NT2/D1 (cell line): ENCODE results near the gene GNB1.

Source experiments
- DNase-seq: peaks from one replicate; pipeline ENCODE4 v3.0.0-alpha.2; 2011; ENCODE audit warnings: low read depth, low spot score
- H3K27me3 ChIP-seq: 2 replicates; pipeline ENCODE4 v1.6.0; 2011; ENCODE audit warnings: mild to moderate bottlenecking; ENCODE audit not compliant: insufficient read length, insufficient read depth
- H3K36me3 ChIP-seq: 2 replicates; pipeline ENCODE4 v1.6.1; 2011; ENCODE audit warnings: mild to moderate bottlenecking, low read length, mixed read lengths; ENCODE audit not compliant: insufficient read depth, insufficient read length
- H3K4me1 ChIP-seq: 2 replicates; pipeline ENCODE4 v1.5.1; 2011; ENCODE audit not compliant: insufficient read depth, insufficient read length
- H3K4me3 ChIP-seq: 2 replicates; pipeline ENCODE4 v1.5.1; 2011; ENCODE audit warnings: low read depth; ENCODE audit not compliant: insufficient read length
- H3K9ac ChIP-seq: 2 replicates; pipeline ENCODE4 v1.6.0; 2011; ENCODE audit warnings: low read depth; ENCODE audit not compliant: insufficient read length
- H3K9me3 ChIP-seq: 2 replicates; pipeline ENCODE4 v1.5.1; 2011; ENCODE audit warnings: mild to moderate bottlenecking, low read length; ENCODE audit not compliant: insufficient read depth
- SUZ12 ChIP-seq: IDR thresholded peaks from 2 replicates; pipeline ENCODE4 v1.6.1; 2011; ENCODE audit not compliant: insufficient read length, insufficient read depth; ENCODE audit errors: extremely low read depth
- YY1 ChIP-seq: IDR thresholded peaks from 2 replicates; pipeline ENCODE4 v1.6.1; 2011; ENCODE audit not compliant: insufficient read length, insufficient read depth
- ZNF274 ChIP-seq: IDR thresholded peaks from 2 replicates; pipeline ENCODE4 v1.6.1; 2011; ENCODE audit warnings: mild to moderate bottlenecking, low read depth, low read length

Gene GNB1

DNA sequence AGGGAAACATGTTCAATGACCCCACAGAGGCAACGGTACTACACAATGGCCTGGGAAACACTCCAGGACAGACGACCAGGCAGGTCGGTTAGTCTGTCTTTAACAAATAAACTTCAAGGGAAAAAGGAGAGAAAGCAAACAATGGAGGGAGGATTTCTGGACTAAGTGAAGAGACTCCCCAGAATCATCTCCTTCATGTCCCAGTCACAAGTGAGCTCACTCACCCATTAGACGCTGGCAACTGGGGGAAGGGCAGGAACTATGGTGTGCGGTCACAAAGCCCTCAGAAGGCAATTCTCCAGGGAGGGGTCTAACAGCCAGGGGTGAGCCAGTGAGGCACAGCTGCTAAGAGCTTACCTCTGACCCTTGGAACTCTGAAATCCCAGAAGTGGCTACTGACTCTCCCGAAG lies 57.0 kb downstream of the GNB1 start:
- no peaks in the 10 kb centered on the region for H3K9me3 ChIP-seq
- H3K27me3 ChIP-seq, result no peaks in the 10 kb centered on the region
- TF ChIP-seq SUZ12, result no peak
- TF ChIP-seq ZNF274, result no peak
- no peak for TF ChIP-seq YY1
- no peak overlapping the region for H3K4me3 ChIP-seq
- H3K4me1 ChIP-seq, result no peaks in the 10 kb centered on the region
- H3K9ac ChIP-seq, result no peak overlapping the region
- no peak for DNase-seq
- peaks cover 74% of the 10 kb centered on the region for H3K36me3 ChIP-seq

DNA sequence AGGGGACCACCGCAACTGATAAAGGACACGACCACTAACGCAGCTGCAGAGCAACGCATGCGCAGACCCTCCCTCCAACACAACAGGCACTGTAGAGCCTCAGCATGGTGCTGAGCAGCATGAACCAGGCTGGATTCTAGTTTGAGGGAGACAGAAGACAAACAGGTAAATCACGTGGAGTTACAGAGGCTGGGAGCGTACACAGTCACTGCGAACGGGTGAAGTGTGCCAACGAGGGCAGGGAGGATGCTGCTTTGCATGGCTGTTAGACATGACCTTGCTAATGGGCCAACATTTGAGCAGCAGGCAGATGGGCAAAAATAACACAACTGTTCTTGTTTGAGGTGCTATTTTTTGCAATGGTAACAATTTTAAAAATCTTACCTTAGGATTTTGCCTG lies 57.4 kb downstream of the GNB1 start:
- no peak for DNase-seq
- H3K4me1 ChIP-seq, result no peaks in the 10 kb centered on the region
- peaks cover 73% of the 10 kb centered on the region for H3K36me3 ChIP-seq
- TF ChIP-seq SUZ12 (no peak), ZNF274 (no peak), YY1 (no peak)
- H3K27me3 ChIP-seq, result no peaks in the 10 kb centered on the region
- no peak overlapping the region for H3K9ac ChIP-seq
- no peak overlapping the region for H3K4me3 ChIP-seq
- no peaks in the 10 kb centered on the region for H3K9me3 ChIP-seq

DNA sequence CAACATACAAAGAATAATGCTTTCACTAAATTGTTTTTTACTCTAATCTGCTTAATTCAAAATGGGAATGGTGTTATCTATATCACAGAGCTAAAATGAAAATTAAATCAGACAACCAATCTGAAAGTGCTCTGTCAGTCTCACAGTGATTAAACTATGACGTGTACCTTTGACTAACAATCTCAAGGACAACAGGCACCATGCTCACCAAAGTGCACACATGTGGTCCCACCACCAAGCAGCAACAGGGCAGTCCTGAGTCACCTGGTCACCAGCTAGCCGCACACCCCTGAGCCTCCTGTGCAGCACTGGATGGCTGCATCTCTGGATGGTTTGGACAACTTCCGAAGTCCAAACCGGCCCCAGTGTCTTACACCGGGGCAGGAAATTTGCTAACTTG lies 58.1 kb downstream of the GNB1 start:
- no peaks in the 10 kb centered on the region for H3K27me3 ChIP-seq
- no peak for DNase-seq
- H3K9me3 ChIP-seq, result no peaks in the 10 kb centered on the region
- no peak overlapping the region for H3K9ac ChIP-seq
- H3K4me1 ChIP-seq, result no peaks in the 10 kb centered on the region
- H3K4me3 ChIP-seq, result no peak overlapping the region
- H3K36me3 ChIP-seq, result peaks cover 70% of the 10 kb centered on the region
- TF ChIP-seq SUZ12 (no peak), YY1 (no peak), ZNF274 (no peak)

DNA sequence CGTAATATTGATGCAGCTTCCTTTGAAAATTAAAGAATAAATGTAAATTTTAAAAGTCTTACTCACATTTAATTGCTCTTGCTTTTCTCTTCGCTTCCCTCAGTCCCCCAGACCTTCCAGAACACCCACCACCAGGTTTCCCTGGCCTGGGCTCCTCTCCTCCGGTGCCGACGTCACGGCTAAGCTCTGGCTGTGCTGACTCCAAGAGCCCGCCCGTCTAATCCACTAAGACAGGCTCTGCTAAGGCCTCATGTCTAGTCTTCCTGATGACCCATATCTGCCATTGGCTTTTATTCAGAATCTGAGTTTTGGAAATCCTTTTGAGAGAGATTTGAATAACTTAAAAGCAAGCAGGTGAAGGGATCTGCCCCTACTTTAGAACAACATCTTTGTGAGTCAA lies 58.7 kb downstream of the GNB1 start:
- H3K27me3 ChIP-seq, result no peaks in the 10 kb centered on the region
- H3K9ac ChIP-seq, result no peak overlapping the region
- no peak overlapping the region for H3K4me3 ChIP-seq
- H3K4me1 ChIP-seq, result no peaks in the 10 kb centered on the region
- TF ChIP-seq YY1 (no peak), SUZ12 (no peak), ZNF274 (no peak)
- H3K9me3 ChIP-seq, result no peaks in the 10 kb centered on the region
- no peak for DNase-seq
- peaks cover 65% of the 10 kb centered on the region for H3K36me3 ChIP-seq

DNA sequence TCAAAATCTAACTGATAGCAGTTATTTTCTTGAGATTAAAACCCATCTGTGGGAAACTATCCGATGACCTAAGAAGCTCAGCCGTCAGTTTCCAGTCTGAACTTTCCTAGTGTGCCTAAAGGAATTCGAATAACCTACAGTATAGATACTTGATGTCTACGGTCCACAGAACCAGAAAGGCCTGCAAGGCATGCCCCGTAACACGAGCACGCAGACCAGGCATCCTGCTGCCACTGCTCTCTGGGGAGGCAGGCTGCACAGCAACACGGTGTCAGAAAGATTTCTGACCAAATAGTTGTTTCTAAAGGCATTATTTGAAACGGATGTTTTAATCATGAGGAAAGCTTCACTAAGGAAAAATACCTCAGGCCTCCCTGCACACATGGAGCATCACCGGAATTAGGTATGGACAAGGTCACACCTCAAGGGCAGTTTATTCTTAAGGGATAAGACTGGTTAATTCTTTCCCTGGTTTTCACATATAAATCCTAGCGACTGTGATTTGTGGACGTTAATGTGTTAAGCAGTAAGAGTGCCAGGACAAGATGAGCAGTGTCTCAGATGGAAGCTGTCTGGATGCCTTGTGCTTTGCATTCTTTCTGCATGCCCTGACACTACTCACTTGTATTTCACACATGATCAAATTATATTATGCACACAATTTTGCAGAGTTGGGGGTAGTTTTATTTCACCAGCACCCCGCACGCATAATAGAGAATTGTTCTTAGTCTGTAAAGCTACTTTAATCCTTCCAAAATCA lies 63.6 kb downstream of the GNB1 start:
- no peak overlapping the region for H3K9ac ChIP-seq
- no peaks in the 10 kb centered on the region for H3K4me1 ChIP-seq
- TF ChIP-seq SUZ12 (no peak), ZNF274 (no peak), YY1 (no peak)
- H3K36me3 ChIP-seq, result peaks cover 45% of the 10 kb centered on the region
- H3K27me3 ChIP-seq, result no peaks in the 10 kb centered on the region
- no peak overlapping the region for H3K4me3 ChIP-seq
- DNase-seq, result no peak
- H3K9me3 ChIP-seq, result no peaks in the 10 kb centered on the region

DNA sequence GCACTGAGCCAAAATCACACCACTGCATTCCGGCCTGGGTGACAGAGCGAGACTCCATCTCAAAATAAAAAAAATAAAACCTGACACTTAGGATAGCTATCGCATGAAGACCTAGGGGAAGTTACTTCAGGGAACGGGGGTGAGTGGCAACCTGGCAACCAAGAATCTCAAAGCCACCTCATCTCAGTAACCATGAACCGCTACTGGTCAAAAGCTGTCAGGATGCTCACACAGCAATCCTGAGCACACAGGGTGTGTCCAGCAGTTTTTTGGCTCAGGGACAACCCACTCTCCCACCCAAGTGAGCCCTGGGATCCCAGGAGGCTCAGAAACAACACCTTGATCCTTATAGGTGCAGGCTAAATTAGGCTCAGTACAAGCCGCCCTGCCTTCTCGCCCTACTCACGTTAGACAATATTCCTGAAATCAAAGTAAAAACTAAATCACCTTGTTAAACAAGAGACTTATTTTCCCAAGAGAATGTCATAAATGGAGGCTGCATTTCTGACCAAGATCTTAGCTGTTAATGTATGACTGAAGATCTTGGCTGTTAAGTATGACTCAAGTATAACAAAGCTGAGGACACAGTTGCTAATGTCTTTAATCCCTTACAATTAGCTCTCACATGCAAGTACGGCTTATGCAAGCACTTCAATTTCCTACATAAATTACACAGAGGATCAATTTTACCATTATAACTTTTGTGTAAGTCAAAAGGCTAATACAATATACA lies 64.4 kb downstream of the GNB1 start:
- TF ChIP-seq ZNF274 (no peak), YY1 (no peak), SUZ12 (no peak)
- no peaks in the 10 kb centered on the region for H3K9me3 ChIP-seq
- no peak overlapping the region for H3K4me3 ChIP-seq
- no peaks in the 10 kb centered on the region for H3K27me3 ChIP-seq
- H3K9ac ChIP-seq, result no peak overlapping the region
- no peak for DNase-seq
- H3K4me1 ChIP-seq, result no peaks in the 10 kb centered on the region
- H3K36me3 ChIP-seq, result peaks cover 44% of the 10 kb centered on the region

DNA sequence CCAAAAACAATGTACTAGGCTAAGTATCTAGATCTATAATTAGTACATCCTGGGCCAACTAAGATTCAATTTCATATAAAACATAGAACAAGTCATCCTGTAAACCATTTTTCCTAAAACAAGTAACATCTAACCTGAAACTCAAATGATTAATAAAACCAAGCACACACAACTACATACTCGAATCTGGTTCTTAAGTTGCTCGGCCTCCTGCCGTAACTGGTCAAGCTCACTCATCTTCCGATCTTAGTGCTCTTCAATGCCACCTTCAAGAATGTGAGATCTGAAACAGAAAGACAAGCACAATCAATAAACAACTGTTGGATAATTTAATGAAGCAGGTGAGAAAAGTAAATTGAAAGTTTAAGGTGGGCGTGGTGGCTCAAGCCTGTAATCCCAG lies 65.7 kb downstream of the GNB1 start:
- TF ChIP-seq YY1 (no peak), ZNF274 (no peak), SUZ12 (no peak)
- no peak overlapping the region for H3K9ac ChIP-seq
- peaks cover 45% of the 10 kb centered on the region for H3K36me3 ChIP-seq
- no peak overlapping the region for H3K4me3 ChIP-seq
- H3K9me3 ChIP-seq, result no peaks in the 10 kb centered on the region
- H3K27me3 ChIP-seq, result no peaks in the 10 kb centered on the region
- DNase-seq, result no peak
- no peaks in the 10 kb centered on the region for H3K4me1 ChIP-seq
